ENCODE measurements around the gene PBX1. TPM values are rescaled to one million over a fixed set of nuclear protein-coding genes. Genes with fewer than 3 reads are reported as not detected.

Gene PBX1
- total RNA-seq, 1 donor from 2014 or later = 257 TPM

DNA sequence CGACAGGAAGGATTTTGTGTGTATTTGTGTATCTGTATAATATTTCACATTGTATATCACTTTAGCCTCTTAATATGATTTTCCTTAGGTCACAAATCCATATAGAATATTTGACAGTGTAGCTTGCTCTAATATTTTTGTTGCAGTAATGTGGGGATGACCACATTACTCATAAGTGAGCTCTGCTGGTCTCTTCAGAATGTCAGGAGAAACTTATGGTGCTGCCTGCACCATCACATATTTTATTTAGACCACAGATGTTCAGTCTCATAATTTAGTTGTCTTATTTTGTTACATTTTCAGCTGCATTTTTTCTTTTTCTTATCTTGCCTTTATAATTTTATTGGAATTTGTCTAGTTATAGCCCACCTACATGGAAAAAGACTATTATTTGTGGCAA lies 205.3 kb downstream of the PBX1 start:
- peaks cover 55% of the 10 kb centered on the region for H3K4me1 Mint-ChIP-seq (ENCODE audit: unreplicated experiment)
- peak overlapping the region; percentile 53 for H3K27ac Mint-ChIP-seq
- TF ChIP-seq, protein P1, sequence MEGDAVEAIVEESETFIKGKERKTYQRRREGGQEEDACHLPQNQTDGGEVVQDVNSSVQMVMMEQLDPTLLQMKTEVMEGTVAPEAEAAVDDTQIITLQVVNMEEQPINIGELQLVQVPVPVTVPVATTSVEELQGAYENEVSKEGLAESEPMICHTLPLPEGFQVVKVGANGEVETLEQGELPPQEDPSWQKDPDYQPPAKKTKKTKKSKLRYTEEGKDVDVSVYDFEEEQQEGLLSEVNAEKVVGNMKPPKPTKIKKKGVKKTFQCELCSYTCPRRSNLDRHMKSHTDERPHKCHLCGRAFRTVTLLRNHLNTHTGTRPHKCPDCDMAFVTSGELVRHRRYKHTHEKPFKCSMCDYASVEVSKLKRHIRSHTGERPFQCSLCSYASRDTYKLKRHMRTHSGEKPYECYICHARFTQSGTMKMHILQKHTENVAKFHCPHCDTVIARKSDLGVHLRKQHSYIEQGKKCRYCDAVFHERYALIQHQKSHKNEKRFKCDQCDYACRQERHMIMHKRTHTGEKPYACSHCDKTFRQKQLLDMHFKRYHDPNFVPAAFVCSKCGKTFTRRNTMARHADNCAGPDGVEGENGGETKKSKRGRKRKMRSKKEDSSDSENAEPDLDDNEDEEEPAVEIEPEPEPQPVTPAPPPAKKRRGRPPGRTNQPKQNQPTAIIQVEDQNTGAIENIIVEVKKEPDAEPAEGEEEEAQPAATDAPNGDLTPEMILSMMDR (conservative IDR thresholded peaks at IDR 0.05) = no peak
- H3K36me3 Mint-ChIP-seq = peaks cover 35% of the 10 kb centered on the region
- no peak overlapping the region for H3K4me3 Mint-ChIP-seq
- no peaks in the 10 kb centered on the region for H3K27me3 Mint-ChIP-seq
- peaks cover 11% of the 10 kb centered on the region for H3K9me3 Mint-ChIP-seq
- DNase-seq (ENCODE audit: extremely low spot score, unreplicated experiment) = no peak

DNA sequence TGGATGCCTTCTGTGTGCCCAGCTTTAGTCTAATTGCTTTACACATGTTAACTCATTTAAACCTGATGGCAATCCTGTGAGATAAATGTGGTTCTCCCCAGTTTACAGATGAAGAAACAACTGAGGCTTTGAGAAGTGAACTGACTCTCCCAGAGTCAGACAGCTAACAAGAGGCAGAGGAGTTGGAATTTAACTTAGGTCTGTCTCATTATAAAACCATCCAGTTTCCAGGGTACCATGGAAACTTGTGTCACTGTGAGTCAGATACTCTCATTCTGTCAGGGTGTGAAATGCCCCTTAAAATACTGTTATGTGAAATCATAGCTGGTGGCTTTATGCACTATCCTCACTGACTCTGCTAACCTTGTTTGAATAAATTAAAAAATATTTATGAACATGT lies 206.6 kb downstream of the PBX1 start:
- H3K27me3 Mint-ChIP-seq = no peaks in the 10 kb centered on the region
- no peak overlapping the region for H3K4me3 Mint-ChIP-seq
- peaks cover 10% of the 10 kb centered on the region for H3K9me3 Mint-ChIP-seq
- DNase-seq (ENCODE audit: extremely low spot score, unreplicated experiment) = no peak
- TF ChIP-seq, protein P1 (conservative IDR thresholded peaks at IDR 0.05) = no peak
- peak overlapping the region; percentile 33 for H3K27ac Mint-ChIP-seq
- peaks cover 59% of the 10 kb centered on the region for H3K4me1 Mint-ChIP-seq (ENCODE audit: unreplicated experiment)
- peaks cover 38% of the 10 kb centered on the region for H3K36me3 Mint-ChIP-seq

DNA sequence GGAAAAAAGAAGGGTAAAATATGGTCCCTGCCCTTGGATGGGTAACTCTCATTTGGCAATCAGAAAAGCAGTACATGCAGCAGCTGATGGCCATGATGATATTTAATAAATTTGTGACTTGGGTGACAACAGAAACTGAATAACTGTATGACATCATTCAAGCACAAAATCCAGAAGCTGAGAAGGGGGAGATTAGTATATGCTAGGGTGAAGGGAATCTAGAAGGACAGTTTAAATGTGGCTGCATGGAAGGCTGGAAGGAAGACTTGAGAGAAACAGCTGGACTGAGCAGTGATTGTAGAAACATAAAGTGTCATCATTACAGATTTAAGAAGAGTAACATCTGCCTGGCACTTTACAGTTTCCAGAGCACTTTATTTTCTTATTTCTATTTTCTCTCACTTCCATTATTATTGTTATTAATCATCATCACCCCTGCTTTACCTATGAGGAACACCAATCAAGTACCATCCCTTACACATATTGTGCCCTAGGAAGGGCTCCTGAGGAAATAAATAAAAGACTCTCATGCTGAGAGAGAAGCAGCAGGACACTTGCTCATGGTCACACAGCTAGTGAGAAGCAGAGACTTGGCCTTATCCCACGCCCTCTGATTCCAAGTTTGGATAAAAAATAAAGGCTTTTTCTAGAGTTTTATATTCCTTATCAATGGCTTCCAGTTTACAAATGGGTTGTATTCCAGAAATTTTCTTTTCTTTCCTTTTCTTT lies 207.2 kb downstream of the PBX1 start:
- Mint-ChIP-seq H3K27me3 (no peaks in the 10 kb centered on the region), H3K4me3 (no peak overlapping the region), H3K27ac (peak overlapping the region; percentile 33), H3K4me1 (ENCODE audit: unreplicated experiment) (peaks cover 65% of the 10 kb centered on the region), H3K9me3 (peaks cover 4% of the 10 kb centered on the region), H3K36me3 (peaks cover 34% of the 10 kb centered on the region)
- DNase-seq (ENCODE audit: extremely low spot score, unreplicated experiment) = no peak
- TF ChIP-seq, protein P1 (conservative IDR thresholded peaks at IDR 0.05) = no peak

DNA sequence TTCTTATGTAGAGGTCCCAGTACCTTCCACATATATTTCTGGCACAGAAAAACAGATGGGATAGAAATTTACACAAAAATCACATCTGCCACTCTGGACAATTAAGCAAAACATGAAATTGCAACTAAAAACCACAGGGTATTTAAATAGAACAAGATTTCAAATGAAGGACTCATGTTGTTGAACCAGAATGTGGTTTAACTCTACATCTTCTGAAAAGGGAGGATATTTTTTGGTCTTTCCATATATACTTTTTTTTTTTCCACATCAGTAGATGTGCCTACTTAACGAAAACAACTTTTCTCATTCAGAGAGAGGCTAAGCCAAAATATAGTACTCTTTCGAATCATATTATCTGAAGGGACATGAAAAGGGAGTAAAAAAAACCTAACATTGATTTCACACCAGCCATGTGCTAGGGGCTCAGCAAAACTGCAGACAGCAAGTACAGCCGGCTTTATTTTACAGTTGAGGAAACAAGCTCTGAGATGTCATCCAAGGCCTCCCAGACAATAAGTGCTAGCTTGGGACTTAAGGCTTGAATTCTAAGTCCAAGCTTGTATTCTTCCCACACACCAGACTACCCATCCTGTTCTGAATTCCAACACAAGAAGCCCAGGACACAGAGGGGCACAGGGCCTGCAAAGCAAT lies 208.9 kb downstream of the PBX1 start:
- H3K27ac Mint-ChIP-seq = peak overlapping the region; percentile 51

DNA sequence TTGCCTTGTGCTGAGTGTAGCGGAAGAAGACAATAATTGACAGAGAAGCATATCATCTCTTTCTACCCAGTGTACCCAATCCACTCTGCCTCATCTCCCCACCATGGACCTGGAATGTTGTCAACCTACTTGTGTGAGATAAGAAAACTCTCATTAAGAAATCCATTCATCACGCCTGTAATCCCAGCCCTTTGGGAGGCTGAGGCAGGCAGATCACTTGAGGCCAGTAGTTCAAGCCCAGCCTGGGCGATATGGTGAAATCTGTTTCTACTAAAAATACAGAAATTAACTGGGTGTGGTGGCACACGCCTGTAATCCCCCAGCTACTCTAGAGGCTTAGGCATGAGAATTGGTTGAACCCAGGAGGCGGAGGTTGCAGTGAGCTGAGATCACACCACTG lies 209.6 kb downstream of the PBX1 start:
- Mint-ChIP-seq H3K4me1 (ENCODE audit: unreplicated experiment) (peaks cover 78% of the 10 kb centered on the region), H3K9me3 (no peaks in the 10 kb centered on the region), H3K27ac (peak overlapping the region; percentile 51)

More for the DNA sequence above, 208.9 kb downstream of the PBX1 start:
- H3K4me1 Mint-ChIP-seq (ENCODE audit: unreplicated experiment) = peaks cover 76% of the 10 kb centered on the region
- no peak for DNase-seq (ENCODE audit: extremely low spot score, unreplicated experiment)
- H3K4me3 Mint-ChIP-seq = no peak overlapping the region
- H3K36me3 Mint-ChIP-seq = peaks cover 30% of the 10 kb centered on the region
- no peaks in the 10 kb centered on the region for H3K27me3 Mint-ChIP-seq
- TF ChIP-seq, protein P1 (conservative IDR thresholded peaks at IDR 0.05) = no peak
- no peaks in the 10 kb centered on the region for H3K9me3 Mint-ChIP-seq

More for the DNA sequence above, 209.6 kb downstream of the PBX1 start:
- DNase-seq (ENCODE audit: extremely low spot score, unreplicated experiment) = no peak
- Mint-ChIP-seq H3K4me3 (peak overlapping the region; percentile 27), H3K27me3 (no peaks in the 10 kb centered on the region), H3K36me3 (peaks cover 35% of the 10 kb centered on the region)
- TF ChIP-seq, protein P1 (conservative IDR thresholded peaks at IDR 0.05) = no peak
